SKM-1 treated with dmso at 0.1 percent for 144 hours (cell line): Measurements from ENCODE around the gene CPNE2.
A peak's percentile ranks its signal among the peaks of the same experiment; 100 is the strongest.
"Not testable (repeated sequence)": the region's sequence is repeated elsewhere in the genome, so short reads cannot be mapped to it uniquely, and the experiment has no call there.

Experiments
- DNase-seq: peaks from one replicate; lab custom pipeline; 2025; ENCODE audit not compliant: unreplicated experiment; lab: John Stamatoyannopoulos, UW

The CPNE2 gene

DNA sequence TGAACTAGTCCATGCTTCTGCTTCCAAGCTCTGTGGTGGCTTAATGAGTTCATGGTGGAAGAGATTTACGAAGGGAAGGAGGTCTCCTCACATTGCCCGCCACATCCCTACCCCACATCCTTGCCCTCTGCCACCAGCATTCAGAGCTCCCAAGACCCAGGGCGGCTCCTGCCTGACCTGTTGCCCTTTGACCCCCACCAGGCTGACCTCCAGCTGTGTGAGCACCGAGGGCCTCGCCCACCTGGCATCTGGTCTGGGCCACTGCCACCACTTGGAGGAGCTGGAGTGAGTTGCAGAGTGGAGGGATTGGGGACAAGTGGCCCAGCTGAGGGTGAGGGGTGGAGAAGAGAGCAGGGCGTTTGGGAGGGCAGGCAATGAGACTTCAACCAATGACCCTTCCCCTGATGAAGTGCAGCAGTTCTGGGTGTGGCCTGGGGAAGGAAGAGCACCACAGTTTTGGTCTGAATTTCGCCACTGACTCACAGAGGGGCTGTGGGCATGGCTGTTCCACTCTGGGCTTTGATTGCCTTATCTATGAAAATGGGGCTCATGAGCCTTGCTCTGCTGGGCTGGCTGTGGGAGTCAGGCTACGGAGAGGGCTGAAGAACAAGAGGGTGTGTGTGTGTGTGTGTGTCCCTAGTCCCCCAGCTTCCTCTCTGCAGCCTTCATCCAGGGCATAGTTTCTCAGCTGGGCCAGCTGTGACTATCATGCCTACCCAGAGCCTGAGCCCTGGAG lies 22.6 kb upstream of the CPNE2 start:
- DNase-seq = no peak

DNA sequence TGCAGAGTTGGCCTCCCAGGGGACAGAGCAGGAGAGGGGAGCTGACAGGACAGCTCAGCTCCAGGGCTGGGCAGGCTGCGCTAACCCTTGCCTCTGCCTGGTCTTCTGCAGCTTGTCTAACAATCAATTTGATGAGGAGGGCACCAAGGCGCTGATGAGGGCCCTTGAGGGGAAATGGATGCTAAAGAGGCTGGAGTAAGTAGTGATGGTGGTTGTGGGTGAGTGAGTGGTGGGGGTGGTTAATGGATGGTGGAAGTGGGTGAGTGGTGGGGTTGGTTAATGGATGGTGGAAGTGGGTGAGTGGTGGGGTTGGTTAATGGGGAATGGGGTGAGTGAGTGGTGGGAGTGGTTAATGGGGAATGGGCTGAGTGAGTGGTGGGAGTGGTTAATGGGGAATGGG lies 22.0 kb upstream of the CPNE2 start:
- DNase-seq = no peak

- DNase-seq = not testable (repeated sequence)
Measured at GRCh38 chr16:57071081-57071732, 21.2 kb upstream of the CPNE2 start.

- DNase-seq = no peak
Measured at GRCh38 chr16:57071831-57072582, 20.4 kb upstream of the CPNE2 start.

DNA sequence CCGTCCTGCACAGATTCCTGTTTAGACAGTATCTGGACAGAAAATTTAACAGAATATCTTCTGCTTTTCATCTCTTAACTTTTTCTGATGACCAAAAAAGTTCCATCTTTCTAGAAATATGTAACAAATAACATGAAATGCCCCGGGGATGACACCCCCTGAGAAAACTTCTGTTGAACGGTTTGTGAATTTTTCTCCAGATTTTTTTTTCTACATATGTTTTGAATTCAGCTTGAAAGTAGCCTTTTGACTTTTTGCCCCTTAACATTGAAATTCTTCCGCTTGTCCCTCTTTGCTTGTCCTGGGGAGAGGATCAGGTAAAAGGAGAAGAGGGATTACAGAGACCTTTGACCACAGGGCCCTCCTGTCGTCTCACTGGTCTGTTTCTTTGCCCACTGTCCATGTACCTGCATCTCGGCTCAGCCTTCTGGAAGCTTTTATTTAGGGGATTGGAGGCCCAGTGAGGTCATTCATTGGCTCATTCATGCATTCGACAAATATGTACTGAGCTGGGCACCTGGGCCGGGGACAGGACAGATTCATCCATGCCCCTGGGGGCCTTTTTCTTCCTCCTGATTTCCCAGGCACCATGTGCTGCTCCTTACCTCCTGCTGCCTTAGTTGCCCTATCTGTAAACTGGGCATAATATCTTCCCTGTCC lies 19.6 kb upstream of the CPNE2 start:
- no peak for DNase-seq

DNA sequence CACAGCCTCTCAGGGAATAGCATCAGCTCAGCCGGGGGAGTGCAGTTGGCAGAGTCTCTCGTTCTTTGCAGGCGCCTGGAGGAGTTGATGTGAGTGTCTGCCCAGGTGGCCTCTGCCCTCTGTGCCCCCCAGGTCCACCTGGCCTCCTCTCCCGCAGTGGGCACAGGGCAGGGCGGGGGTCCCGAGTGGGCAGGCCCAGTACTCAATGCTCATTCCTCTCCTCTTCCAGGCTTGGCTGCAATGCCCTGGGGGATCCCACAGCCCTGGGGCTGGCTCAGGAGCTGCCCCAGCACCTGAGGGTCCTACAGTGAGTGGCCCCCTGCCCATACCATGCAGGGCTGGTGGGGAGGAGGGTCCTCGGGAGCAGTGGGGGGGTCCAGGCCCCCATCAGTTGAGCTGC lies 14.7 kb upstream of the CPNE2 start:
- no peak for DNase-seq

GRCh38 chr16:57081744-57082143 lies 10.6 kb upstream of the CPNE2 start:
- no peak for DNase-seq

- no peak for DNase-seq
Measured at GRCh38 chr16:57082664-57083063, 9.7 kb upstream of the CPNE2 start.

- no peak for DNase-seq
Measured at GRCh38 chr16:57083485-57084126, 8.8 kb upstream of the CPNE2 start.

DNA sequence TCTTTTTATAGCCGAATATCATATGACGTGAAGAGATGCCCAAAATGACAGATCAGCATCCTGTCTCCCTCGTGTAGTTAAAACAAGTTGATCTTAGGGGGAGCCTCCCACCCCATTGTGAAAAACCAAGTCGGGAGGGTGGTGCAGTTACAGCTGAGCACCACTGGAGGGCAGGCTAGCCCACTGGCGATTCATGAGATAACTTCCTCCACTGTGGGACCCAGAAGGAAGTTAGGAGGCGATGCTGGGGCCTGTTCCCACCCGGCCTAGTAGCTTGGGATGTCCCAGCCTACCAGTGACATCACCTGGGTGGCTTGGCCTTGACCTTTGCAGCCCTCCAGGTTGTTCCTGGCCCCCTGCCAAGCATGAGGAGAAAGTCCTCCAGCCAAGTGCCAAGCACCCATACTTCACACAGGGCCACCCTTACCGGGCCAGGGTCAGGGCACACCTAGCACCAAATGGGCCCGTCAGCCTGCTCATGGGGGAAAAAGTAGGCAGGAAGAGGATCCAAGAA lies 8.1 kb upstream of the CPNE2 start:
- peak; percentile 80 for DNase-seq

DNA sequence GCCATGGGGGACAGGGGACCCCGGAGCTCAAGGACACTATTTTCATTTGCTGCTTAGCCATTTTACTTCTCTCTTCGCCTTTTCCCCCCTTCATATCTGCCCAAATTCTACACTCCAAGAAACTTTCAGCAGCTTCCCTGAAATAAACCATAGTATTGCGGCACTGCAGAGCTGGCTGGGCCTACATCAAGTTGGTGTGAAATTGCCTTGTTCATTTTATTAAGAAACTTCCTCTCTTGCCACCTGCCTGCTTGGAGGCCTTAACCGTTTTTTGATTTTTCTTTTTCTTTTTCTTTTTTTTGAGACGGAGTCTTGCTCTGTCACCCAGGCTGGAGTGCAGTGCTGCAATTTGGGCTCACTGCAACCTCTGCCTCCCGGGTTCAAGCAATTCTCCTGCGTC lies 7.4 kb upstream of the CPNE2 start:
- DNase-seq = peak; percentile 79

GRCh38 chr16:57087003-57087402 lies 5.4 kb upstream of the CPNE2 start:
- no peak for DNase-seq

- DNase-seq = no peak
Measured at GRCh38 chr16:57089406-57089805, 3.0 kb upstream of the CPNE2 start.

GRCh38 chr16:57091200-57091974 lies 996 bp upstream of the CPNE2 start:
- no peak for DNase-seq

GRCh38 chr16:57092786-57093411 lies 516 bp downstream of the CPNE2 start:
- peak; percentile 34 for DNase-seq

DNA sequence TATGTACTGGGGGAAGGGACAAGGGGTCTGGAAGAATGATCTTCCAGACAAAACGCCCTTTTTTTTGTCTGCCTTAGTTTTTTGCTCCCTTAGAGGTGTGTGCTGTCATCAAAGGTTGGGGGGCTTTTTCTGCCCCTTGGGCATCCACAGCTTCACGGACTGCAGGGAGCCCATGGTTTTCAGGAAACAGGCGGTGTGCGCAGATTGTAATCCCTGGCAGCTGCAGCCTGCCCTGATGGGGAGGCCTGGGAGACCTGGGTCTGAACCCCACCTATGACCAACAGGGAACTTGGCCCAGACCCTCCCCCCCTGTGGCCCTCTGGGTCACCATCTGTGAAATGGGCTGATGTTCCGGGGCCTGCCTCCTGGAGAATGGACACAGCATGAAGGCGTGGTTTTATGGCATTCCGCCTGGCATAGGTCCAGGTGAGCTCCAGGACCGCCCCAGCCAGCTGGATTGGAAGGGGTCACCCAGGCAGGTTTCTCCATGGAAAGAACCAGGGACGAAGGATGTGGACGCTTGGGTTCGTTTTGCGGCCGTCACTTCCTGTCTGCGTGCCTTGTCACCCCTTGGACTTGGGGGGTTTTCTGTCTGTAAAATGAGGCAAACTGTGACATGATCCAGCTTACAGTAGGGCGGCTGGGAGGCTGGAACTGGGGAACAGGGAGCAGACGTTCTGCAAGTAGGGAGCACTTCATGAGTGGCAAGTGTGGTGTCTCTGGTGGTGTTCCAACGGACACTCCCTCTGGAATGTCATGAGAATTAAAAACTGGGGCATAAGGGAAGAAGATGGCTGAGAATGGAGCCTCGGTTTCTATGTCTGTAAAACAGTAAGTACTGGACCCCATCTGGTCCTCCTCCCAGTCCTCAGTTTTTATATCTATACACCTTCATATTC lies 1.5 kb downstream of the CPNE2 start:
- DNase-seq = no peak

GRCh38 chr16:57094911-57095310 lies 2.5 kb downstream of the CPNE2 start:
- no peak for DNase-seq

GRCh38 chr16:57096192-57096591 lies 3.8 kb downstream of the CPNE2 start:
- no peak for DNase-seq

- DNase-seq = no peak
Measured at GRCh38 chr16:57096793-57097192, 4.4 kb downstream of the CPNE2 start.
